ENCODE results near the gene FAM53B. TPM values are rescaled to one million over a fixed set of nuclear protein-coding genes. Genes with fewer than 3 reads are reported as not detected.

The FAM53B gene
- total RNA-seq, 1 experiment from 2014 or later: 14.9 TPM

- no peak overlapping the region for H3K27ac Mint-ChIP-seq (ENCODE audit: low read depth, unreplicated experiment)
- no peaks in the 10 kb centered on the region for H3K27me3 Mint-ChIP-seq (ENCODE audit: insufficient read depth, unreplicated experiment)
- H3K9me3 Mint-ChIP-seq (ENCODE audit: unreplicated experiment): no peaks in the 10 kb centered on the region
- no peak for TF ChIP-seq CTCF (IDR thresholded peaks at IDR 0.05; ENCODE audit: unreplicated experiment)
- ChIA-PET POLR2A (interaction anchor here (0.6 kb wide), 2 partner anchors 17 to 221 kb away, joined by 4 to 5 read pairs; no protein-coding TSS in a partner anchor), CTCF (interaction anchor here (0.6 kb wide), 2 partner anchors 44 to 490 kb away, joined by 3 read pairs; no protein-coding TSS in a partner anchor)
- DNase-seq (ENCODE audit: unreplicated experiment): no peak
- H3K4me1 Mint-ChIP-seq (ENCODE audit: insufficient read depth, unreplicated experiment): no peaks in the 10 kb centered on the region
- intact Hi-C loops (cut with micrococcal nuclease): no loop called here
- peaks cover 34% of the 10 kb centered on the region for H3K36me3 Mint-ChIP-seq (ENCODE audit: insufficient read depth, unreplicated experiment)
- BruUV-seq (replicated peaks): no TSS peak
- no peak overlapping the region for H3K4me3 Mint-ChIP-seq (ENCODE audit: unreplicated experiment)
Measured at GRCh38 chr10:124616040-124616835, 127.9 kb downstream of the FAM53B start.

GRCh38 chr10:124615259-124615658 is 128.9 kb downstream of the FAM53B start:
- CTCF ChIA-PET: interaction anchor here (0.6 kb wide), 2 partner anchors 45 to 814 kb away, joined by 3 to 4 read pairs; no protein-coding TSS in a partner anchor

GRCh38 chr10:124614003-124614659 is 130.0 kb downstream of the FAM53B start:
- no peak for DNase-seq (ENCODE audit: unreplicated experiment)
- H3K36me3 Mint-ChIP-seq (ENCODE audit: insufficient read depth, unreplicated experiment): peaks cover 30% of the 10 kb centered on the region
- no peak overlapping the region for H3K27ac Mint-ChIP-seq (ENCODE audit: low read depth, unreplicated experiment)
- H3K27me3 Mint-ChIP-seq (ENCODE audit: insufficient read depth, unreplicated experiment): no peaks in the 10 kb centered on the region
- ChIA-PET CTCF (no interaction called here), POLR2A (no interaction called here)
- no TSS peak for BruUV-seq (replicated peaks)
- intact Hi-C loops (cut with micrococcal nuclease): no loop called here
- TF ChIP-seq CTCF (IDR thresholded peaks at IDR 0.05; ENCODE audit: unreplicated experiment): no peak
- no peaks in the 10 kb centered on the region for H3K9me3 Mint-ChIP-seq (ENCODE audit: unreplicated experiment)
- H3K4me1 Mint-ChIP-seq (ENCODE audit: insufficient read depth, unreplicated experiment): no peaks in the 10 kb centered on the region
- H3K4me3 Mint-ChIP-seq (ENCODE audit: unreplicated experiment): no peak overlapping the region

More at GRCh38 chr10:124615259-124615658, 128.9 kb downstream of the FAM53B start:
- H3K4me3 Mint-ChIP-seq (ENCODE audit: unreplicated experiment): no peak overlapping the region
- POLR2A ChIA-PET: interaction anchor here (0.6 kb wide), 1 partner anchor 220 kb away, joined by 5 read pairs; no protein-coding TSS in a partner anchor
- no TSS peak for BruUV-seq (replicated peaks)
- H3K27ac Mint-ChIP-seq (ENCODE audit: low read depth, unreplicated experiment): no peak overlapping the region
- no peaks in the 10 kb centered on the region for H3K9me3 Mint-ChIP-seq (ENCODE audit: unreplicated experiment)
- no peaks in the 10 kb centered on the region for H3K4me1 Mint-ChIP-seq (ENCODE audit: insufficient read depth, unreplicated experiment)
- TF ChIP-seq CTCF (IDR thresholded peaks at IDR 0.05; ENCODE audit: unreplicated experiment): no peak
- intact Hi-C loops (cut with micrococcal nuclease): no loop called here
- DNase-seq (ENCODE audit: unreplicated experiment): no peak
- H3K36me3 Mint-ChIP-seq (ENCODE audit: insufficient read depth, unreplicated experiment): peaks cover 30% of the 10 kb centered on the region
- H3K27me3 Mint-ChIP-seq (ENCODE audit: insufficient read depth, unreplicated experiment): no peaks in the 10 kb centered on the region

All from MCF 10A (cell line).